ENCODE results near the gene MST1R. TPM values are rescaled to one million over a fixed set of nuclear protein-coding genes. Genes with fewer than 3 reads are reported as not detected.

The MST1R gene
- total RNA-seq, 1 donor from 2014 or later = 0.57 TPM

DNA sequence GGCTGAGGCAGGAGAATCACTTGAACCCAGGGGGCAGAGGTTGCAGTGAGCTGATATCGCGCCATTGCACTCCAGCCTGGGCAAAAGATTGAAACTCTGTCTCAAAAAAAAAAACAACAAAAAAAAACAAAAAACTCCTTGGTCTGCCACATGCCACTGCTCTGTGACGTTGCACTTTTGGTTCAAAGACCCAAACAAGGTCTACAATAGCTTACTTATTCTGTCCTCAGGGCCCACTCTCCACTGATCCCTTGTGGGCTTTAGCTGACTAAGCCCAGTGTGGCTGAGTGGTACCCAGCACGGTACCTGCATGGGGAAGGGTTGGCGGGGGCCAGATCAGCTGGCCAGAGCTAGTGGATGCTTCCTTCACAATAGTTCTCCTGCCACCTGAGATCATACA is 24.1 kb upstream of the MST1R start:
- H3K27ac Mint-ChIP-seq (ENCODE audit: unreplicated experiment) = peak overlapping the region; percentile 80

DNA sequence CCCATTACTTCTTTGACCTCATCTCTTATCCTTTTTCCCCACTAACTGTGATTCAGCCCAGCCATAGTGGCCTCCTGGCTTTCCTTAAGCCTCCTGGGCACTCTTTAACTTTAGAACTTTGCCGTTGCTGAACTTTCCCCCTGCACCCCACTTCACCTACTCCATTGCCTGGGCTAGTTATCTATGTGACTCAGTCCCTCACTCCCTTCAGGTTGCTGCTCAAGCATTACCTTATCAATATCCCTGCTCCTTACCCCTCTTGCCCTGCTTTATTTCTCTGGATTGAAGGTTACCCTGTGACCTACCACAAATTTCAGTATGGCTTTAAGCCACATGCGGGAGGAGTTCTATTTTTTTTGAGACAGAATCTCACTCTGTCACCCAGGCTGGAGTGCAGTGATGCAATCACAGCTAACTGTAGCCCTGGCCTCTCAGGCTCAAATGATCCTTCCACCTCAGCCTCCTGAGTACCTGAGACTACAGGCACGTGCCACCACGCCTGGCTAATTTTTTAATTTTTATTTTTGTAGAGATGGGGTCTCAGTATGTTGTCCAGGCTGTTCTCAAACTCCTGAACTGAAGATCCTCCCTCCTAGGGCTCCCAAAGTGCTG is 22.6 kb upstream of the MST1R start:
- H3K27me3 ChIP-seq (ENCODE audit: insufficient read depth, low read length) = no peaks in the 10 kb centered on the region
- Mint-ChIP-seq H3K9me3 (ENCODE audit: unreplicated experiment) (no peaks in the 10 kb centered on the region), H3K27ac (ENCODE audit: unreplicated experiment) (no peak overlapping the region), H3K27me3 (ENCODE audit: low read depth, unreplicated experiment) (no peaks in the 10 kb centered on the region), H3K4me3 (ENCODE audit: unreplicated experiment) (peak overlapping the region; percentile 41), H3K36me3 (ENCODE audit: low read depth, unreplicated experiment) (no peaks in the 10 kb centered on the region), H3K4me1 (ENCODE audit: low read depth, unreplicated experiment) (peaks cover 10% of the 10 kb centered on the region)
- TF ChIP-seq, protein P1, sequence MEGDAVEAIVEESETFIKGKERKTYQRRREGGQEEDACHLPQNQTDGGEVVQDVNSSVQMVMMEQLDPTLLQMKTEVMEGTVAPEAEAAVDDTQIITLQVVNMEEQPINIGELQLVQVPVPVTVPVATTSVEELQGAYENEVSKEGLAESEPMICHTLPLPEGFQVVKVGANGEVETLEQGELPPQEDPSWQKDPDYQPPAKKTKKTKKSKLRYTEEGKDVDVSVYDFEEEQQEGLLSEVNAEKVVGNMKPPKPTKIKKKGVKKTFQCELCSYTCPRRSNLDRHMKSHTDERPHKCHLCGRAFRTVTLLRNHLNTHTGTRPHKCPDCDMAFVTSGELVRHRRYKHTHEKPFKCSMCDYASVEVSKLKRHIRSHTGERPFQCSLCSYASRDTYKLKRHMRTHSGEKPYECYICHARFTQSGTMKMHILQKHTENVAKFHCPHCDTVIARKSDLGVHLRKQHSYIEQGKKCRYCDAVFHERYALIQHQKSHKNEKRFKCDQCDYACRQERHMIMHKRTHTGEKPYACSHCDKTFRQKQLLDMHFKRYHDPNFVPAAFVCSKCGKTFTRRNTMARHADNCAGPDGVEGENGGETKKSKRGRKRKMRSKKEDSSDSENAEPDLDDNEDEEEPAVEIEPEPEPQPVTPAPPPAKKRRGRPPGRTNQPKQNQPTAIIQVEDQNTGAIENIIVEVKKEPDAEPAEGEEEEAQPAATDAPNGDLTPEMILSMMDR (IDR thresholded peaks at IDR 0.05; ENCODE audit: insufficient read depth, low read depth, low read length) = no peak
- no peak for TF ChIP-seq EZH2 (IDR thresholded peaks at IDR 0.05; ENCODE audit: insufficient read depth, low read length)
- H3K79me2 ChIP-seq (ENCODE audit: insufficient read depth, low read length) = peaks cover 14% of the 10 kb centered on the region
- FAIRE-seq = no peak
- peaks cover 19% of the 10 kb centered on the region for H3K4me1 ChIP-seq (ENCODE audit: insufficient read depth, low read length)
- no peak overlapping the region for H3K27ac ChIP-seq (ENCODE audit: low read depth, low read length)
- no peak overlapping the region for H2AFZ ChIP-seq (ENCODE audit: low read depth, low read length)
- no peak overlapping the region for H3K4me3 ChIP-seq (ENCODE audit: insufficient read depth, low read depth, low read length)
- no peaks in the 10 kb centered on the region for H3K9me3 ChIP-seq (ENCODE audit: insufficient read depth, low read depth, low read length)
- no peaks in the 10 kb centered on the region for H3K36me3 ChIP-seq (ENCODE audit: insufficient read depth, low read length)
- H4K20me1 ChIP-seq (ENCODE audit: insufficient read depth, low read length) = no peaks in the 10 kb centered on the region
- no peak overlapping the region for H3K9ac ChIP-seq (ENCODE audit: low read length)
- no peak for DNase-seq (ENCODE audit: low read depth)
- H3K4me2 ChIP-seq (ENCODE audit: low read length) = no peak overlapping the region

More for the DNA sequence above, 24.1 kb upstream of the MST1R start:
- Histone ChIP-seq H3K79me2 (ENCODE audit: insufficient read depth, low read length) (peaks cover 14% of the 10 kb centered on the region), H2AFZ (ENCODE audit: low read depth, low read length) (no peak overlapping the region), H3K4me1 (ENCODE audit: insufficient read depth, low read length) (peaks cover 19% of the 10 kb centered on the region), H4K20me1 (ENCODE audit: insufficient read depth, low read length) (no peaks in the 10 kb centered on the region), H3K9me3 (ENCODE audit: insufficient read depth, low read depth, low read length) (no peaks in the 10 kb centered on the region), H3K9ac (ENCODE audit: low read length) (no peak overlapping the region), H3K4me3 (ENCODE audit: insufficient read depth, low read depth, low read length) (no peak overlapping the region), H3K36me3 (ENCODE audit: insufficient read depth, low read length) (no peaks in the 10 kb centered on the region), H3K27ac (ENCODE audit: low read depth, low read length) (no peak overlapping the region), H3K27me3 (ENCODE audit: insufficient read depth, low read length) (no peaks in the 10 kb centered on the region), H3K4me2 (ENCODE audit: low read length) (no peak overlapping the region)
- FAIRE-seq = no peak
- TF ChIP-seq, protein P1 (IDR thresholded peaks at IDR 0.05; ENCODE audit: insufficient read depth, low read depth, low read length) = no peak
- no peak for TF ChIP-seq EZH2 (IDR thresholded peaks at IDR 0.05; ENCODE audit: insufficient read depth, low read length)
- H3K4me1 Mint-ChIP-seq (ENCODE audit: low read depth, unreplicated experiment) = peaks cover 10% of the 10 kb centered on the region
- H3K9me3 Mint-ChIP-seq (ENCODE audit: unreplicated experiment) = no peaks in the 10 kb centered on the region
- H3K4me3 Mint-ChIP-seq (ENCODE audit: unreplicated experiment) = peak overlapping the region; percentile 77
- no peak for DNase-seq (ENCODE audit: low read depth)
- H3K36me3 Mint-ChIP-seq (ENCODE audit: low read depth, unreplicated experiment) = no peaks in the 10 kb centered on the region
- H3K27me3 Mint-ChIP-seq (ENCODE audit: low read depth, unreplicated experiment) = no peaks in the 10 kb centered on the region

DNA sequence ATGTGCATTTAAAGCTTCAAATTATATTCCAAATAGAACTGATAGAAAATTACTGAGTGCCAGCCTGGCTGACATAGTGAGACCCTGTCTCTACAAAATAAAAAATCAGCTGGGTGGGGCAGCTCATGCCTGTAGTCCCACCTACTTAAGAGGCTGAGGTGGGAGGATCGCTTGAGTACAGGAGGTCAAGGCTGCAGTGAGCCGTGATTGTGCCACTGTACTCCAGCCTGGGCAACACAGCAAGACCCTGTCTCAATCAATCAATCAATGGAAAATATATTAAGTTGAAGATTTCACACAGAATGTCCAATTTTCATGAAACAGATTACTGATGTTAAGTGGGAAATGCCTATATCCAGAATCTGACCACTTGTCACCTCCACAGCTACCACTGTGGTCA is 21.8 kb upstream of the MST1R start:
- Histone ChIP-seq H3K9ac (ENCODE audit: low read length) (no peak overlapping the region), H3K4me3 (ENCODE audit: insufficient read depth, low read depth, low read length) (no peak overlapping the region), H3K27me3 (ENCODE audit: insufficient read depth, low read length) (no peaks in the 10 kb centered on the region), H3K4me1 (ENCODE audit: insufficient read depth, low read length) (peaks cover 19% of the 10 kb centered on the region), H2AFZ (ENCODE audit: low read depth, low read length) (no peak overlapping the region), H3K9me3 (ENCODE audit: insufficient read depth, low read depth, low read length) (no peaks in the 10 kb centered on the region), H3K79me2 (ENCODE audit: insufficient read depth, low read length) (peaks cover 14% of the 10 kb centered on the region), H3K27ac (ENCODE audit: low read depth, low read length) (no peak overlapping the region), H3K4me2 (ENCODE audit: low read length) (no peak overlapping the region), H4K20me1 (ENCODE audit: insufficient read depth, low read length) (no peaks in the 10 kb centered on the region), H3K36me3 (ENCODE audit: insufficient read depth, low read length) (no peaks in the 10 kb centered on the region)
- Mint-ChIP-seq H3K36me3 (ENCODE audit: low read depth, unreplicated experiment) (no peaks in the 10 kb centered on the region), H3K9me3 (ENCODE audit: unreplicated experiment) (no peaks in the 10 kb centered on the region), H3K4me3 (ENCODE audit: unreplicated experiment) (no peak overlapping the region), H3K27me3 (ENCODE audit: low read depth, unreplicated experiment) (no peaks in the 10 kb centered on the region), H3K27ac (ENCODE audit: unreplicated experiment) (no peak overlapping the region), H3K4me1 (ENCODE audit: low read depth, unreplicated experiment) (peaks cover 10% of the 10 kb centered on the region)
- no peak for DNase-seq (ENCODE audit: low read depth)
- FAIRE-seq = no peak
- TF ChIP-seq, protein P1 (IDR thresholded peaks at IDR 0.05; ENCODE audit: insufficient read depth, low read depth, low read length) = no peak
- TF ChIP-seq EZH2 (IDR thresholded peaks at IDR 0.05; ENCODE audit: insufficient read depth, low read length) = no peak

Measured in astrocyte (in vitro differentiated cells and primary cell).